ENCODE measurements around the gene MCAM.

MCAM gene

GRCh38 chr11:119316729-119317591 is at the start of gene MCAM:
TSS of gene MCAM (minus strand) at chr11:119317130. CDS start at chr11:119317101, 29 bp downstream.
- Histone ChIP-seq H3K9ac (ENCODE audit: low read depth, low read length) (peak within 1 kb of the TSS; percentile 41; the same call in 1 of the 2 replicates), H3K27me3 (ENCODE audit: insufficient read depth, low read length) (peaks cover 64% of the 10 kb centered on the region), H3K36me3 (ENCODE audit: insufficient read depth, low read depth, low read length) (no peaks in the 10 kb centered on the region), H3K4me1 (ENCODE audit: insufficient read depth, low read length) (peaks cover 29% of the 10 kb centered on the region), H3K27ac (ENCODE audit: low read length) (no peak within 1 kb of the TSS), H3K4me3 (ENCODE audit: low read length) (peak within 1 kb of the TSS; percentile 69), H3K9me3 (ENCODE audit: insufficient read depth, low read depth, low read length) (no peaks in the 10 kb centered on the region)

GRCh38 chr11:119365071-119365591 is 48.2 kb upstream of the MCAM start:
- Histone ChIP-seq H3K4me3 (ENCODE audit: low read length) (no peak overlapping the region), H3K27ac (ENCODE audit: low read length) (no peak overlapping the region), H3K9ac (ENCODE audit: low read depth, low read length) (no peak overlapping the region), H3K27me3 (ENCODE audit: insufficient read depth, low read length) (peaks cover 52% of the 10 kb centered on the region), H3K36me3 (ENCODE audit: insufficient read depth, low read depth, low read length) (no peaks in the 10 kb centered on the region), H3K9me3 (ENCODE audit: insufficient read depth, low read depth, low read length) (no peaks in the 10 kb centered on the region), H3K4me1 (ENCODE audit: insufficient read depth, low read length) (peaks cover 23% of the 10 kb centered on the region)

GRCh38 chr11:119363851-119364590 is 47.1 kb upstream of the MCAM start:
- Histone ChIP-seq H3K36me3 (ENCODE audit: insufficient read depth, low read depth, low read length) (peaks cover 6% of the 10 kb centered on the region; the same call in 1 of the 2 replicates), H3K9ac (ENCODE audit: low read depth, low read length) (no peak overlapping the region), H3K4me3 (ENCODE audit: low read length) (peak overlapping the region; percentile 53; the same call in 1 of the 2 replicates), H3K9me3 (ENCODE audit: insufficient read depth, low read depth, low read length) (no peaks in the 10 kb centered on the region), H3K27ac (ENCODE audit: low read length) (no peak overlapping the region), H3K4me1 (ENCODE audit: insufficient read depth, low read length) (peaks cover 23% of the 10 kb centered on the region), H3K27me3 (ENCODE audit: insufficient read depth, low read length) (peaks cover 52% of the 10 kb centered on the region)

GRCh38 chr11:119363081-119363850 is 46.3 kb upstream of the MCAM start:
- no peak overlapping the region for H3K9ac ChIP-seq (ENCODE audit: low read depth, low read length)
- peaks cover 52% of the 10 kb centered on the region for H3K27me3 ChIP-seq (ENCODE audit: insufficient read depth, low read length)
- H3K27ac ChIP-seq (ENCODE audit: low read length) = no peak overlapping the region
- no peaks in the 10 kb centered on the region for H3K9me3 ChIP-seq (ENCODE audit: insufficient read depth, low read depth, low read length)
- H3K36me3 ChIP-seq (ENCODE audit: insufficient read depth, low read depth, low read length) = peaks cover 13% of the 10 kb centered on the region; the same call in 1 of the 2 replicates
- peaks cover 19% of the 10 kb centered on the region for H3K4me1 ChIP-seq (ENCODE audit: insufficient read depth, low read length)
- peak overlapping the region; percentile 53; the same call in 1 of the 2 replicates for H3K4me3 ChIP-seq (ENCODE audit: low read length)

- H3K27me3 ChIP-seq (ENCODE audit: insufficient read depth, low read length) = peaks cover 54% of the 10 kb centered on the region
- H3K9ac ChIP-seq (ENCODE audit: low read depth, low read length) = no peak overlapping the region
- peaks cover 16% of the 10 kb centered on the region for H3K4me1 ChIP-seq (ENCODE audit: insufficient read depth, low read length)
- H3K9me3 ChIP-seq (ENCODE audit: insufficient read depth, low read depth, low read length) = no peaks in the 10 kb centered on the region
- no peak overlapping the region for H3K4me3 ChIP-seq (ENCODE audit: low read length)
- H3K27ac ChIP-seq (ENCODE audit: low read length) = no peak overlapping the region
- H3K36me3 ChIP-seq (ENCODE audit: insufficient read depth, low read depth, low read length) = peaks cover 15% of the 10 kb centered on the region; the same call in 1 of the 2 replicates
These were observed 45.8 kb upstream of the MCAM start for GRCh38 chr11:119362741-119363080.

- Histone ChIP-seq H3K4me3 (ENCODE audit: low read length) (no peak overlapping the region; the same call in 1 of the 2 replicates), H3K36me3 (ENCODE audit: insufficient read depth, low read depth, low read length) (peaks cover 19% of the 10 kb centered on the region; the same call in 1 of the 2 replicates), H3K27me3 (ENCODE audit: insufficient read depth, low read length) (peaks cover 56% of the 10 kb centered on the region), H3K9me3 (ENCODE audit: insufficient read depth, low read depth, low read length) (no peaks in the 10 kb centered on the region), H3K27ac (ENCODE audit: low read length) (no peak overlapping the region), H3K9ac (ENCODE audit: low read depth, low read length) (no peak overlapping the region), H3K4me1 (ENCODE audit: insufficient read depth, low read length) (peaks cover 16% of the 10 kb centered on the region)
These were observed 45.2 kb upstream of the MCAM start for GRCh38 chr11:119361941-119362725.

- no peaks in the 10 kb centered on the region for H3K9me3 ChIP-seq (ENCODE audit: insufficient read depth, low read depth, low read length)
- peaks cover 49% of the 10 kb centered on the region for H3K27me3 ChIP-seq (ENCODE audit: insufficient read depth, low read length)
- peaks cover 19% of the 10 kb centered on the region; the same call in 1 of the 2 replicates for H3K36me3 ChIP-seq (ENCODE audit: insufficient read depth, low read depth, low read length)
- H3K4me3 ChIP-seq (ENCODE audit: low read length) = peak overlapping the region; percentile 43; the same call in 1 of the 2 replicates
- H3K9ac ChIP-seq (ENCODE audit: low read depth, low read length) = no peak overlapping the region
- H3K4me1 ChIP-seq (ENCODE audit: insufficient read depth, low read length) = peaks cover 16% of the 10 kb centered on the region
- H3K27ac ChIP-seq (ENCODE audit: low read length) = no peak overlapping the region
These were observed 44.3 kb upstream of the MCAM start for GRCh38 chr11:119361056-119361787.

GRCh38 chr11:119359365-119360214 is 42.7 kb upstream of the MCAM start:
- Histone ChIP-seq H3K4me1 (ENCODE audit: insufficient read depth, low read length) (peaks cover 19% of the 10 kb centered on the region), H3K27ac (ENCODE audit: low read length) (no peak overlapping the region), H3K36me3 (ENCODE audit: insufficient read depth, low read depth, low read length) (peaks cover 19% of the 10 kb centered on the region; the same call in 1 of the 2 replicates), H3K9me3 (ENCODE audit: insufficient read depth, low read depth, low read length) (no peaks in the 10 kb centered on the region), H3K4me3 (ENCODE audit: low read length) (no peak overlapping the region), H3K9ac (ENCODE audit: low read depth, low read length) (no peak overlapping the region), H3K27me3 (ENCODE audit: insufficient read depth, low read length) (peaks cover 50% of the 10 kb centered on the region)

- Histone ChIP-seq H3K4me3 (ENCODE audit: low read length) (no peak overlapping the region; the same call in 1 of the 2 replicates), H3K27me3 (ENCODE audit: insufficient read depth, low read length) (peaks cover 27% of the 10 kb centered on the region), H3K36me3 (ENCODE audit: insufficient read depth, low read depth, low read length) (peaks cover 19% of the 10 kb centered on the region; the same call in 1 of the 2 replicates), H3K9ac (ENCODE audit: low read depth, low read length) (no peak overlapping the region), H3K9me3 (ENCODE audit: insufficient read depth, low read depth, low read length) (no peaks in the 10 kb centered on the region), H3K27ac (ENCODE audit: low read length) (no peak overlapping the region), H3K4me1 (ENCODE audit: insufficient read depth, low read length) (peaks cover 18% of the 10 kb centered on the region)
These were observed 40.1 kb upstream of the MCAM start for GRCh38 chr11:119357074-119357473.

Measured in iPS-20b (cell line).